Effector memory CD4-positive, alpha-beta T cell (primary cell): ENCODE data around the gene EPHB6.

Source experiments
- DNase-seq, 3 donors: peaks; one replicate each; pipeline ENCODE4 v3.0.0-alpha.2; 2020
- H3K27ac ChIP-seq: 2 replicates; pipeline ENCODE4 v1.7.0; 2013; ENCODE audit warnings: mild to moderate bottlenecking, low read length, moderate library complexity; ENCODE audit not compliant: insufficient read depth, poor library complexity, severe bottlenecking
- H3K27me3 ChIP-seq: replicated peaks from 2 replicates; pipeline ENCODE4 v1.7.0; 2013; ENCODE audit warnings: mild to moderate bottlenecking, low read length; ENCODE audit not compliant: insufficient read depth, control insufficient read depth, poor library complexity, severe bottlenecking
- H3K36me3 ChIP-seq: 2 replicates; pipeline ENCODE4 v1.7.0; 2013; ENCODE audit warnings: mild to moderate bottlenecking, low read length, moderate library complexity; ENCODE audit not compliant: control insufficient read depth, insufficient read depth
- H3K4me1 ChIP-seq: 2 replicates; pipeline ENCODE4 v1.7.0; 2013; ENCODE audit warnings: low read length, mild to moderate bottlenecking; ENCODE audit not compliant: control insufficient read depth, insufficient read depth, poor library complexity, severe bottlenecking
- H3K4me3 ChIP-seq: 2 replicates; pipeline ENCODE4 v1.7.0; 2013; ENCODE audit warnings: low read length, low read depth, mild to moderate bottlenecking; ENCODE audit not compliant: insufficient read depth, poor library complexity, severe bottlenecking
- H3K9me3 ChIP-seq: 2 replicates; pipeline ENCODE4 v1.7.0; 2013; ENCODE audit warnings: mild to moderate bottlenecking, low read length, moderate library complexity; ENCODE audit not compliant: control insufficient read depth

EPHB6 gene

GRCh38 chr7:142884286-142884640 lies 29.4 kb downstream of the EPHB6 start:
- H3K36me3 ChIP-seq, result no peaks in the 10 kb centered on the region
- DNase-seq, result no peak
- no peaks in the 10 kb centered on the region for H3K27me3 ChIP-seq
- no peaks in the 10 kb centered on the region for H3K4me1 ChIP-seq
- no peak overlapping the region for H3K4me3 ChIP-seq
- H3K27ac ChIP-seq, result no peak overlapping the region
- no peaks in the 10 kb centered on the region for H3K9me3 ChIP-seq

DNA sequence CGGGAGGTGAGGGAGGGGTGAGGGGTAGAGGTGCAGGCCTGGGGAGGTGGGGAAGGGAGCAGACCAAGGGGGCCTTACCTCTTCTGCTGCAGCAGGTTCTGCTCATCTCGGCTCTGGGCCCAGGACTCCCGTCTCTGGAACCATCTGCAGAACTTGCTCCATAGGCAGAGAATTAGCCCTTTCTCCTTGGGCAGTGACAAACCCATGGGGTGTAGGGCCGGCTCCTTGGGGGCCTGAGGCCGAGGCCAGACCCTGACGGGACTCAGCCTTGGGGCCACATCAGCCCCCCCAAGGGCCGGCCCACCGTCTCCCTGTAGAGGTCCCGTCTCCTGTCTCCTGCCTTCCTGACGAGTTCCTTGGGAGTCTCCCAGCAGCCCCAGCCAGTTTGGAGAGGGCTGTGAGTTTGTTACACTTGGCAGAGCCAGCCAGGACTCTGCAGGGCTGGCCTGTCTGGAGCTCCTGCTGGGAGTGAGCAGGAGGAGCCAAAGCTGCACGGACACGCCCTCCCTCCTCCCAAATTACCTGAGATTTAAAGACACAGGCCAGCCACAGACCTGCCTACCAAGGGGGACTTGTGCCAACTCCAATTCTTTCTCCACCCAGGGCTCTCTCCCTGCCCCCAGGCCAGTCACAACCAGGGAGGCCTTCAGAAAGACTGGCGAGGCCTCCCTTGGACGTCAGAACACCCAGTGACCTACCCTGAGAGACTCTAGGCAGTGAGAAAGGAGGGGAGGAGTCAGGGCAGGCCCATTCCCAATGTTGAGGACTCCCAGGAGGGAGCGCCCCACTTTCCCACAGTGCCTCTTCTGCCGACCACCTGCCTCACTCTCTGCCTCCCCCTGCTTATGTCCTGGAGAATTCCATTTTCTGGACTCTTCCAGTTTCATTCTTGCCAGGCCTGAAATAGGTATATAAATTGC lies 30.7 kb downstream of the EPHB6 start, which contains the start of gene TRPV6:
TRPV6 (minus strand) TSS at position 435 of the 920 bp plus-strand sequence.
- Histone ChIP-seq H3K36me3 (no peaks in the 10 kb centered on the region), H3K4me1 (no peaks in the 10 kb centered on the region), H3K9me3 (no peaks in the 10 kb centered on the region), H3K27me3 (no peaks in the 10 kb centered on the region), H3K27ac (no peak within 1 kb of the TSS), H3K4me3 (no peak within 1 kb of the TSS)
- DNase-seq, result no peak

DNA sequence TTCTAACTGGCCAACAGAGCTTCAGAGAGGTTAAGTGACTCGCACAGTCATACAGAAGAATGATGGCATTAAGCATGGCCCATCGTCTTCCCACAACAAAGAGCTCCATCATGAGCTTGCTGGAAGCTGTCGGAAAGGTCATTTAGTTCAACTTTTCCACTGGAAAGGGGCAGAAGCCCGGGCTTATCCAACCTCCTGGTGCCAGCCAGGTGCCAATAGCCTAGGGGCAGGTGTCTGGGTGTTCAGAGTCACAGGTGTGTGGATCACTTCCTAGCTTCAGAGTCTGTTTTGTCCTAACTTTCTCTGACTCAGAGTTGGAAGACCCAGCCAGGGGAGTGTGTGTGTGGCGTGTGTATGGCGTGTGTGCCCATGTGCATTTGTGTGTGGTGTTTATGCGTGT lies 32.0 kb downstream of the EPHB6 start:
- Histone ChIP-seq H3K36me3 (no peaks in the 10 kb centered on the region), H3K27ac (no peak overlapping the region), H3K9me3 (no peaks in the 10 kb centered on the region), H3K4me3 (no peak overlapping the region), H3K4me1 (no peaks in the 10 kb centered on the region), H3K27me3 (no peaks in the 10 kb centered on the region)
- DNase-seq, result no peak

DNA sequence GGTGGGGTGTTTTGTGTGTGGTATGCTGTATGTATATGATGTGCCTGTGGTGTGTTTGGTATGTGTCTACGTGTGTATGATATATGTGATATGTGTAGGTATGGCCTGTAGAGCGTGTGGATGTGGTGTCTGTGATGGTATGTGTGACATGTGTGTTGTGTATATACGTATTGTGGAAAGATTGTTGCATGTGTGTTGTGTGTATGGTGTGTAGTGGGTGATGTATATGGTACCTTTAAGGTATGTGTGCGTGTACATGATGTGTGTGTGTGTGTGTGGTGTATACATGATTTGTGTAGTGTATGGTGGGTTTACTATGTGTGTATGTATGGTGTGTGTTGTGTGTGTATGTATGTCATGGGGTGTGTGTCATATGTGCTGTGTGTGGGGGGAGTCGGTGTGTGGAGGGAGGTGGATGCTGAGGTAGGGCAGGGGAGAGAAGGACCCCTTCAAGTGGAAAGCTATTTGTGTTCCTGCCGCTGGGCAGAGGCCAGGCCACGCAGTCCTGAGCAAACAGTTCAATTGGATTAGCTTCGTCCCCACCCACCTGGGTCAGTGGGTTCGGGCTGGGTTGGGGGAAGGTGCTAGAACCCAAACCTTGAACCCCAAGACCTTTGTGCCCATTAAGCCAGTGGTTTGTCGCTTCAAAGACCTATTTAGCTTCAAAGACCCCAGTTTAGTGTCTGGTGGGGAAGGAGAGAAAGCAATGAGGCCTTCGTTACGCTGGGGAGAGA lies 32.6 kb downstream of the EPHB6 start:
- no peak overlapping the region for H3K27ac ChIP-seq
- H3K9me3 ChIP-seq, result no peaks in the 10 kb centered on the region
- no peak for DNase-seq
- H3K27me3 ChIP-seq, result no peaks in the 10 kb centered on the region
- H3K36me3 ChIP-seq, result no peaks in the 10 kb centered on the region
- no peak overlapping the region for H3K4me3 ChIP-seq
- H3K4me1 ChIP-seq, result no peaks in the 10 kb centered on the region

GRCh38 chr7:142889816-142890215 lies 34.9 kb downstream of the EPHB6 start:
- Histone ChIP-seq H3K4me1 (no peaks in the 10 kb centered on the region), H3K4me3 (no peak overlapping the region), H3K27me3 (no peaks in the 10 kb centered on the region), H3K36me3 (no peaks in the 10 kb centered on the region), H3K27ac (no peak overlapping the region), H3K9me3 (no peaks in the 10 kb centered on the region)
- DNase-seq, result no peak

DNA sequence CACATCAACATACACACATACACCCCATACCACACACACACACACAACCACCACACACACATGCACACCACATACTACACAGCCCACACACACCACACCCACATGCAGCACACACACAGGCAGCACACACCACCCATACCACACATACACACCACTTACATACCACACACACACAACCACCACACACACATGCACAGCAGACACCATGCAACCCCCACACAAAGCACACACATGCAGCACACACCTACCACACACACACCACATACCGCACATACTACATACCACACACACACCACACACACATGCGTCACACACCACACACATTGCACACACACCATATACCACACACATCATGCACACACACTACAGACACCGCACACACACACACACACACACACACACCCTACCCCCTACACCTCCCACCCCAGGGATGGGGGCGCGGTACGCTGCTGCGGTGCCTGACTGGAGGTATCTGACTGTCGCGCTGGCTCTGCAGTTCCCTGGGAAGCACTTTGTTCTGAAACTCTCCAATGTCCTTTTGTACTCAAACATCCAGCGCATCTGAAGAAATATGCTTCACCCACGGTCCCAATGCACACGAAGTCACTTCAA lies 36.1 kb downstream of the EPHB6 start:
- Histone ChIP-seq H3K27me3 (no peaks in the 10 kb centered on the region), H3K4me1 (no peaks in the 10 kb centered on the region), H3K27ac (no peak overlapping the region), H3K4me3 (no peak overlapping the region), H3K36me3 (no peaks in the 10 kb centered on the region), H3K9me3 (no peaks in the 10 kb centered on the region)
- DNase-seq, result no peak

- DNase-seq, result no peak
- Histone ChIP-seq H3K9me3 (no peaks in the 10 kb centered on the region), H3K36me3 (no peaks in the 10 kb centered on the region), H3K27ac (no peak overlapping the region), H3K27me3 (no peaks in the 10 kb centered on the region), H3K4me1 (no peaks in the 10 kb centered on the region), H3K4me3 (no peak overlapping the region)
Measured at GRCh38 chr7:142891490-142892082, 36.7 kb downstream of the EPHB6 start.

GRCh38 chr7:142892951-142893350 lies 38.1 kb downstream of the EPHB6 start:
- H3K9me3 ChIP-seq, result no peaks in the 10 kb centered on the region
- DNase-seq, result no peak
- no peaks in the 10 kb centered on the region for H3K27me3 ChIP-seq
- no peaks in the 10 kb centered on the region for H3K4me1 ChIP-seq
- no peak overlapping the region for H3K27ac ChIP-seq
- H3K36me3 ChIP-seq, result no peaks in the 10 kb centered on the region
- no peak overlapping the region for H3K4me3 ChIP-seq

DNA sequence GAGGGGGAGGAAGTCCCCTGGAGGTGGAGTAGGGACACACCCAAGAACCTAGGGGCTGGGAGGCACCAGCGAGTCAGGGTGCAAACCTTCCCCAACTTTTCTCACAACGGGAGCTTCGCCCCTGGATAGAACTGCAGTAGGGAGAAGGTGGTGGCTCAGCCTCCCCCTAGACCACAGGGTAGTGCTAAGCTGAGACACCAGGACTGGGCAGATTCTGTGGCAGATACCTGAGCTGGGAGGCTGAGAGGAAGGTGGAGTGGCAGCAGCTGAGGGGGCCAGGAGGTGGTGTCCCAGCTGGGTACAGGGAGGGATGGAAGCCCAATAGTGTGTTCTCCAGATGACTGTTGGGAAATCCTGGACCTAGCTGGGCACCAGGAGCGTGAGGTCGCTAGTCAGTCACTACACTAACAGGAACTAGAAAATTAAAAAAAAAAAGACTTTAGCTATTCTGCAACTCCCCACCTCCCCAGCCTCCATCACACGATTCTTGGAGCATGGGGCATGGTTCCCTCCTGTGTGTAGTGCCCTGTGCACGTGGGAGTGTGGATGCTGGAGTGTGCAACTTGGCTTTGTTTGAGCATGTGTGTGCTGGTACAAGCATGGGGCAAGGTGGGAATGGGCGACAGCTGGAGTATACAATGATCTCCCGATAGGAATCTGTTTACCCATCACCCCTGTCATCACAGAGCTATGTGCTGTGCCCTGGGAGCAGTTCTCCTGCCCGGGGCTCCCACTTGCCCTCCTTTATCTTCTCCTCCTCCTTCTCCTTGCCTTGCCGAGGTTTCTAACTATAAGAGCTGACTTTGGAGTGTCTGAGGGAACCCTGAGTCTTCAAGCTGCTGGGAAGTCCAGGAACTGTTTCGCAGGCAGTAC lies 39.5 kb downstream of the EPHB6 start:
- H3K27me3 ChIP-seq, result no peaks in the 10 kb centered on the region
- no peak for DNase-seq
- H3K9me3 ChIP-seq, result no peaks in the 10 kb centered on the region
- H3K4me3 ChIP-seq, result no peak overlapping the region
- no peaks in the 10 kb centered on the region for H3K4me1 ChIP-seq
- no peak overlapping the region for H3K27ac ChIP-seq
- no peaks in the 10 kb centered on the region for H3K36me3 ChIP-seq
